Activated CD8-positive, alpha-beta T cell treated with anti-CD3 and anti-CD28 coated beads, Interleukin-2, amount 10 ng/mL, durations not matched to agents 7 days and 5 days (primary cell): ENCODE results near the gene MEGF8. TPM values are rescaled to one million over a fixed set of nuclear protein-coding genes. Genes with fewer than 3 reads are reported as not detected.
"Not testable (repeated sequence)": the region's sequence is repeated elsewhere in the genome, so short reads cannot be mapped to it uniquely, and the experiment has no call there.

Experiments
- ATAC-seq: fragments of 150-1000 bp; cut with Tn5 transposase; one replicate; pipeline ENCODE4 v1.10.0; 2021; ENCODE audit warnings: moderate library complexity
- CTCF ChIA-PET: fragments of 350-600 bp; sonication (Branson Sonifier 250); formaldehyde crosslinking; loops from one replicate; lab custom pipeline; 2021; ENCODE audit warnings: antibody characterized with exemption; lab: Charles Lee
- POLR2A ChIA-PET: fragments of 350-600 bp; sonication (Branson Sonifier 250); formaldehyde crosslinking; loops from one replicate; lab custom pipeline; 2021; ENCODE audit warnings: antibody characterized with exemption; lab: Charles Lee
- DNase-seq: peaks from one replicate; pipeline ENCODE4 v3.0.0-alpha.2; 2020
- H3K27ac Mint-ChIP-seq: one replicate; pipeline ENCODE4 v1.8.0; 2021; ENCODE audit warnings: mild to moderate bottlenecking, mixed read lengths
- H3K27me3 Mint-ChIP-seq: one replicate; pipeline ENCODE4 v1.8.0; 2021; ENCODE audit warnings: low read depth, mixed read lengths
- H3K36me3 Mint-ChIP-seq: one replicate; pipeline ENCODE4 v1.8.0; 2021; ENCODE audit warnings: low read depth, mixed read lengths
- H3K4me1 Mint-ChIP-seq: one replicate; pipeline ENCODE4 v1.8.0; 2021; ENCODE audit warnings: low read depth, mixed read lengths
- H3K4me3 Mint-ChIP-seq: one replicate; pipeline ENCODE4 v1.8.0; 2021; ENCODE audit warnings: mild to moderate bottlenecking, mixed read lengths
- H3K9me3 Mint-ChIP-seq: one replicate; pipeline ENCODE4 v1.8.0; 2022; ENCODE audit warnings: mixed read lengths; ENCODE audit not compliant: insufficient read depth
- total RNA-seq, 2 experiments: library from RNA; stranded (reverse); gene quantifications; one replicate each; pipeline ENCODE4 v1.2.3, GENCODE V29; 2021

The MEGF8 gene
- total RNA-seq, 2 experiments from 2014 or later, result 5.0 to 5.9 TPM

DNA sequence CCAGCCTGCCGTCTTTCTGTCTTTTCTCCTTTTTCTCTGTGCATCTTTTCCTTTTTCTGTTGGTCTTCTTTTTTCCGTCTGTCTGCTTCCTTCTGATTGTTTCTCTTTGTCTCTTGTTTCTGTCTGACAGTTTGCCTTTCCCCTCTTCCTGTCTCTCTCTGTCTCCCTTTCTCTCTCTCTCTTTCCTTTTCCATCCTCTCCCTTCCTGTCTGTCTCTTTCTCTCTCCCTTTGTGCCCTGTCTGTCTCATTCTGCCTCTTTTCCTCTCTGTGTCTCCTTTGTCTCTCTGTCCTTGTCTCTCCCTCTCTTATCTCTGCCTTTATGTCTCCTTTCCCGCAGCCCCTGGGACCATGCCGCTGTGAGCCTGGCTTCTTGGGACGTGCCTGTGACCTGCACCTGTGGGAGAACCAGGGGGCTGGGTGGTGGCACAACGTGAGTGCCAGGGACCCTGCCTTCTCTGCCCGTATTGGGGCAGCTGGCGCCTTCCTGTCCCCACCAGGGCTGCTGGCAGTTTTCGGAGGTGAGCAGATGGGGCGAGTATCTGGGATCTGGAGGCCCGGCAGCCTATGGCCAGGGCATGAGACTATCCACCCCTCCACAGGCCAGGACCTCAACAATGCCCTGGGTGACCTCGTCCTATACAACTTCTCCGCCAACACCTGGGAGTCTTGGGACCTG lies 9.4 kb downstream of the MEGF8 start:
- CTCF ChIA-PET, result no interaction called here
- Mint-ChIP-seq H3K4me1 (no peaks in the 10 kb centered on the region), H3K27ac (no peak overlapping the region), H3K36me3 (no peaks in the 10 kb centered on the region), H3K9me3 (no peaks in the 10 kb centered on the region), H3K27me3 (no peaks in the 10 kb centered on the region), H3K4me3 (no peak overlapping the region)
- DNase-seq (no peak), ATAC-seq (no peak)
- POLR2A ChIA-PET, result no interaction called here

DNA sequence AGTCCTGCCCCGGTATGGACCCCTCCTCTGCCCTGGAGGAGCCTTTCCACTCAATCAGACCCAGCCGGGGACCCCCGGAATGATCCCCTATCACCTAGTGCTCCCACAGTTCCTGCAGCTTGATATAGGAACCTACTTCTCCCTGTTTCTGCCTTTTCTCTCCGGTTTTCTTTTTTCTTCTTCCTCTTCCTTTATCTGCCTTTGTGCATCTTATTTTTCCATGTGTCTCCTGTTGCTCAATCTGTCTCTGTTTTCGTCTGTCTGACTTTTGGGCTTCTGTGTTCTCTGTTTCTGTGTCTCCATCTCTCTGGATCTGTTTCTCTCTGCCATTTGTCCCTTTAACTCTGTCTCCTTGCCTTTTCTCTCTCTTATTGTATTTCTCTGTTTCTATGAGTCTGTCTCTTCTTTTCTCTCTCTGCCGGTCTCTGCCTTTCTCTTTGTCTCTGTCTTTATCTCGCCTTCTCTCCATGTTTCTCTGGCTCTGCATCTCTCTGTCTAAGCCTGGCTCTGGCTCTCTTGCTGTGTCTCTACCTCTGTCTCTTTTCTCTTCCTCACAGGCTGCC lies 10.0 kb downstream of the MEGF8 start:
- ATAC-seq (no peak), DNase-seq (no peak)
- Mint-ChIP-seq H3K27ac (no peak overlapping the region), H3K4me1 (no peaks in the 10 kb centered on the region), H3K27me3 (no peaks in the 10 kb centered on the region), H3K9me3 (no peaks in the 10 kb centered on the region), H3K4me3 (no peak overlapping the region), H3K36me3 (no peaks in the 10 kb centered on the region)
- CTCF ChIA-PET, result no interaction called here
- POLR2A ChIA-PET, result no interaction called here

DNA sequence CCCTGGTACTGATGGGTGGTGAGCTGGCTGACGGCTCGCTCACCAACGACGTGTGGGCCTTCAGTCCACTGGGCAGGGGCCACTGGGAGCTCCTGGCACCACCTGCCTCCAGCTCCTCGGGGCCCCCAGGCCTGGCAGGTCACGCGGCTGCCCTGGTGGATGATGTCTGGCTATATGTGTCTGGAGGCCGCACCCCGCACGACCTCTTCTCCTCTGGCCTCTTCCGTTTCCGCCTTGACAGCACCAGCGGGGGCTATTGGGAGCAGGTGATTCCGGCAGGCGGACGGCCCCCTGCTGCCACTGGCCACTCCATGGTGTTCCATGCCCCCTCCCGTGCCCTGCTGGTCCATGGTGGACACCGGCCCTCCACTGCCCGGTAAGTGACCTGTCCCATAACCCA lies 10.5 kb downstream of the MEGF8 start:
- Mint-ChIP-seq H3K9me3 (no peaks in the 10 kb centered on the region), H3K4me1 (no peaks in the 10 kb centered on the region), H3K36me3 (no peaks in the 10 kb centered on the region), H3K4me3 (no peak overlapping the region), H3K27ac (no peak overlapping the region), H3K27me3 (no peaks in the 10 kb centered on the region)
- ChIA-PET POLR2A (no interaction called here), CTCF (no interaction called here)
- DNase-seq, result no peak
- ATAC-seq, result no peak

DNA sequence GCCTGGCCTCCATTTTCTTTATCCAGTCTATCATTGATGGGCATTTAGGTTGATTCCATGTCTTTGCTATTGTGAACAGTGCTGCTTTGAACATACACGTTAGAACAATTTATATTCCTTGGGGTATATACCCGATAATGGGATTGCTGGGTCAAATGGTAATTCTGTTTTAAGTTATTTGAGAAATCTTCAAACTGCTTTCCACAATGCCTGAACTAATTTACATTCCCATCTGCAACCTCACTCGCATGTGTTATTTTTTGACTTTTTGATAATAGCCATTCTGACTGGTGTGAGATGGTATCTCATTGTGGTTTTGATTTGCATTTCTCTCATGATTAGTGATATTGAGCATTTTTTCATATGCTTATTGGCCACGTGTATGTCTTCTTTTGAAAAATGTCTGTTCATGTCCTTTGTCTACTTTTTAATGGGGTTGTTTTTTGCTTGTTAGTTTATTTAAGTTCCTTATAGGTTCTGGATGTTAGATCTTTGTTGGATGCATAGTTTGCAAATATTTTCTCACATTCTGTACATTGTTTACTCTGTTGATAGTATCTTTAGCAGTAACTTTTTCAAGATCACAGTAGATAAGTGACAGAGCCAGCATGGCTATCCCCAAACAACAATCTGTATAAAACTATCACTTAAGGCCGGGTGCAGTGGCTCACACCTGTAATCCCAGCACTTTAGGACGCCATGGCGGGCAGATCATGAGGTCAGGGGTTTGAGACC lies 13.9 kb downstream of the MEGF8 start:
- H3K9me3 Mint-ChIP-seq, CTCF ChIA-PET, DNase-seq, POLR2A ChIA-PET, H3K27ac Mint-ChIP-seq, H3K4me3 Mint-ChIP-seq, H3K36me3 Mint-ChIP-seq, ATAC-seq, H3K4me1 Mint-ChIP-seq, H3K27me3 Mint-ChIP-seq: not testable (repeated sequence)

DNA sequence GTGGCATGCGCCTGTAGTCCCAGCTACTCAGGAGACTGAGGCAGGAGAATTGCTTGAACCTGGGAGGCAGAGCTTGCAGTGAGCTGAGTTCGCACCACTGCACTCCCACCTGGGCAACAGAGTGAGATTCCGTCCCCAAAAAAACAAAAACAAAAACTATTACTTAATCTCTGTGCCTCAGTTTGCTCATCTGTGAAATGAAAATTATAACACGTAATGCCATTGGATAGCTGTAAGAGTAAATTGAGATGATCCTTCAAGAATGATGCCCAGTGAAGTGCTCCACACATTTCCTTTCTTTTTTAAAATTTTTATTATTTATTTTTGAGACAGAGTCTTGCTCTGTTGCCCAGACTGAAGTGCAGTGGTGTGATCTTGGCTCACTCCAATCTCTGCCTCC lies 14.5 kb downstream of the MEGF8 start:
- POLR2A ChIA-PET, ATAC-seq: not testable (repeated sequence)

DNA sequence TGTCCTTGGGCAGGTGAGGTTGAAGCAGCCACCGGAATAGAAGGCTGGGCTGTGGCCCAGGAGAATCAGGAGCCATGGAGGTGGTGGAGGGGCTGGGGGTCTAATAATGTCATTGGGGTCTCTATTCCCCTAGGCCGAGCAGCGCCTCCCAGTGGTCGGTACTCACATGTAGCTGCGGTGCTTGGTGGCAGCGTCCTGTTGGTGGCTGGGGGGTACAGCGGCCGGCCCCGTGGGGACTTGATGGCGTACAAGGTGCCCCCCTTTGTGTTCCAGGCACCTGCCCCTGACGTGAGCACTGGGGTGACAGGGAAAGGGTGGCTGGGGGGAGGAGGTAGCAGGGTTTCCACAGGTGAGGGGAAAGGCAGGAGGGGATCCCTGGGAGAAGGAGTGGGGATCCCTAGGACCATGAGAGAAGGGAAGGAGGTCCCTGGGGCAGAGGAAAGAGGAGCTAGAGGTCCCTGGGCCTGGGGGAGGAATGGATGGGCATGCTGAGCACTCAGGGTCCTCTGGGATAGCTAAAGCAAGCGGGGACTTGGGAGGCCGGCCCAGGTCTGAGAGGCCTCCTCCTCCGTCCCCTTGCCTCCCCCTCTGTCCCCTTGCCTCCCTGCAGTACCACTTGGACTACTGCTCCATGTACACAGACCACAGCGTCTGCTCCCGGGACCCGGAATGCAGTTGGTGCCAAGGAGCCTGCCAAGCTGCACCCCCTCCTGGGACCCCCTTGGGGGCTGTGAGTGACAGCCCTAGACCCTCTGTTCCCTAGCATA lies 18.1 kb downstream of the MEGF8 start:
- DNase-seq, result no peak
- Mint-ChIP-seq H3K27ac (no peak overlapping the region), H3K4me3 (no peak overlapping the region), H3K4me1 (no peaks in the 10 kb centered on the region), H3K36me3 (no peaks in the 10 kb centered on the region), H3K27me3 (no peaks in the 10 kb centered on the region), H3K9me3 (no peaks in the 10 kb centered on the region)
- ATAC-seq, result no peak
- POLR2A ChIA-PET, result no interaction called here
- CTCF ChIA-PET, result interaction anchor here (0.7 kb wide), 1 partner anchor 11 kb away, joined by 3 read pairs; no protein-coding TSS in a partner anchor

More for the DNA sequence above, 14.5 kb downstream of the MEGF8 start:
- H3K4me1 Mint-ChIP-seq, H3K27ac Mint-ChIP-seq, H3K9me3 Mint-ChIP-seq, H3K36me3 Mint-ChIP-seq, DNase-seq, H3K27me3 Mint-ChIP-seq, CTCF ChIA-PET, H3K4me3 Mint-ChIP-seq: not testable (repeated sequence)

DNA sequence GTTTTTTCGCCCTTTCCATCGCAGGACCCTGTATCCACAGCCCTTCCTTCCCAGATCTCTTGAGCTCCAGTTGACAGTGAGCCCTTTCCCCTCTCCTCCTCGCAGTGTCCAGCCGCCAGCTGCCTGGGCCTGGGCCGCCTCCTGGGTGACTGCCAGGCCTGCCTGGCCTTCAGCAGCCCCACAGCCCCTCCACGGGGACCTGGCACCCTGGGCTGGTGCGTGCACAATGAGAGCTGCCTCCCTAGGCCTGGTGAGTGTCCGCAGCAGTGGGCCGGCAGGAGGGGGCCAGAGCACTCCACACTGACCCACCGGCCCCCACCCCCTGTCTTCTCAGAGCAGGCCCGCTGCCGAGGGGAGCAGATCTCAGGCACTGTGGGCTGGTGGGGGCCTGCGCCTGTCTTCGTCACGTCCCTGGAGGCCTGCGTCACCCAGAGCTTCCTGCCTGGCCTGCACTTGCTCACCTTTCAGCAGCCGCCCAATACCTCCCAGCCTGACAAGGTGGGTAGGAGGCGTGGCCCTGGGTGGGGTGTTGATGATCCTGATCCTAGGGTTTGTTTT lies 19.0 kb downstream of the MEGF8 start:
- no peaks in the 10 kb centered on the region for H3K27me3 Mint-ChIP-seq
- no peak overlapping the region for H3K27ac Mint-ChIP-seq
- no peaks in the 10 kb centered on the region for H3K4me1 Mint-ChIP-seq
- no peak overlapping the region for H3K4me3 Mint-ChIP-seq
- ChIA-PET CTCF (no interaction called here), POLR2A (interaction anchor here (0.6 kb wide), 1 partner anchor 42 kb away, joined by 5 read pairs; no protein-coding TSS in a partner anchor)
- no peaks in the 10 kb centered on the region for H3K9me3 Mint-ChIP-seq
- no peaks in the 10 kb centered on the region for H3K36me3 Mint-ChIP-seq
- no peak for DNase-seq
- no peak for ATAC-seq

DNA sequence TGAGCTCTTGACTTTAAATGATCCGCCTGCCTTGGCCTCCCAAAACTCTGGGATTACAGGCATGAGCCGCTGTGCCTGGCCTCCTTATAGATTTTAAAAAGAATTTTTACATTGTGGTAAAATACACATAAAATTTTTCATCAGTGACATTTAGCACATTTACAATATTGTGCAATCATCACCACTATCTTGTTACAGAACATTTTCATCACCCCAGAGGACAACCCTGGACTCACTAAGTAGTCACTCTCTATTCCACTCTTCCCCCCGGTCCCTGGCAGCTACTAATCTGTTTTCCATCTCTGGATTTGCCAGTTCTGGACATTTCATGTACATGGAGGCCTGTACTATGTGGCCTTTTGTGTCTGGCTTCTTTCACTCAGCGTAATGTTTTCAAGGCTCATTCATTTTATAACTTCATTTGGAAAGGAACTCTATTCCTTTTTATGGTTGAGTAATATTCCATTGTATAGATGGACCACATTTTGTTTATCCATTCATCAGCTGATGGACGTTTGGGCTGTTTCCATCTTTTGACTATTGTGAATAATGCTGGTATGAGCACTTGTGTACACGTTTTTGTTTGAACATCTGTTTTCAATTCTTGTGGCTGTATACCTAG lies 19.9 kb downstream of the MEGF8 start:
- Mint-ChIP-seq H3K4me3 (no peak overlapping the region), H3K27me3 (no peaks in the 10 kb centered on the region), H3K9me3 (no peaks in the 10 kb centered on the region), H3K4me1 (no peaks in the 10 kb centered on the region), H3K27ac (no peak overlapping the region), H3K36me3 (no peaks in the 10 kb centered on the region)
- ChIA-PET POLR2A (interaction anchor here (0.6 kb wide), 1 partner anchor 41 kb away, joined by 5 read pairs; no protein-coding TSS in a partner anchor), CTCF (no interaction called here)
- ATAC-seq (no peak), DNase-seq (no peak)

DNA sequence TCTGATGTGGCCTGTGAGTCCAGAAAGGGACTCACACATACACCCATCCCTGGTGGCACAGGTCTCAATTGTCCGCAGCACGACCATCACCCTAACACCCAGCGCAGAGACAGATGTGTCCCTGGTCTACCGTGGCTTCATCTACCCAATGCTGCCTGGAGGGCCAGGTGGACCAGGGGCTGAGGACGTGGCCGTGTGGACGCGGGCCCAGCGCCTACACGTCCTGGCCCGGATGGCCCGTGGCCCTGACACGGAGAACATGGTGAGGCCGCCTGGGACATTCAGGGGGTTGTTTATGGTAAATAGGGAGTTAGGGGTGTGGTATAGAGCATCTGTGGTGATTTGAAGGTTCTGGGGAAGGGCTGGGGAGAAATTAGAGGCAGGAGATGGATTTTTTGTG lies 22.8 kb downstream of the MEGF8 start:
- ATAC-seq, result no peak
- Mint-ChIP-seq H3K27ac (no peak overlapping the region), H3K9me3 (no peaks in the 10 kb centered on the region), H3K27me3 (no peaks in the 10 kb centered on the region), H3K36me3 (no peaks in the 10 kb centered on the region), H3K4me3 (no peak overlapping the region), H3K4me1 (no peaks in the 10 kb centered on the region)
- no peak for DNase-seq
- POLR2A ChIA-PET, result no interaction called here
- CTCF ChIA-PET, result no interaction called here

DNA sequence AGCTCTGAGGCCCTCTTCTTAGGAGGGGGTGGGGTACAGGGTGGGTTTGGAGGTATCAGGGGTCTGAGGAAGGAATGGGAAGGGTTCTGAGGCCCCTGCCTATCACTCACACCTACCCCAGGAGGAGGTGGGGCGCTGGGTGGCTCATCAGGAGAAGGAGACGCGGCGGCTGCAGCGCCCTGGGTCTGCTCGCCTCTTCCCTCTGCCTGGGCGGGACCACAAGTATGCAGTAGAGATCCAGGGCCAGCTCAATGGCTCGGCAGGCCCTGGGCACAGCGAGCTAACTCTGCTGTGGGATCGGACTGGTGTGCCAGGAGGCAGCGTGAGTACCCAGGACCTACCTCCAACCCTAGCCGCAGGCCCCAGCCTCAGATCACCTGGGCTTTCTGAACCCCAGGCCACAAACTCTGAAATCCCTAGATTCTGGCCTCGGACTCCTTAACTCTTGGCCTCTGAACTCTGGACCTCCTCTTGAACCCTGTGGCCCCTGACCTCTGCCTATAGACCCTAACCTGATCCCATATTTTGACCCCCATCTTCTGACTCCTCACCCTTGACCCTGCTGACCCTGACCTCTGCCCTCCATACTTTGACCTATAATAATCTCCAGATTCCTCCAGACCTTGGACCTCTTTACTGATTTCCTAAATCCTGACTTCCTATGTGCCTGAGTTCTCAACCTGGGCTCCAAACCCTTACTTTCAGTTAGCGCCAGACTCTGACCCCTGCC lies 24.1 kb downstream of the MEGF8 start:
- Mint-ChIP-seq H3K4me1 (no peaks in the 10 kb centered on the region), H3K4me3 (no peak overlapping the region), H3K36me3 (no peaks in the 10 kb centered on the region), H3K9me3 (no peaks in the 10 kb centered on the region), H3K27me3 (no peaks in the 10 kb centered on the region), H3K27ac (no peak overlapping the region)
- CTCF ChIA-PET, result no interaction called here
- ATAC-seq (no peak), DNase-seq (no peak)
- POLR2A ChIA-PET, result no interaction called here

DNA sequence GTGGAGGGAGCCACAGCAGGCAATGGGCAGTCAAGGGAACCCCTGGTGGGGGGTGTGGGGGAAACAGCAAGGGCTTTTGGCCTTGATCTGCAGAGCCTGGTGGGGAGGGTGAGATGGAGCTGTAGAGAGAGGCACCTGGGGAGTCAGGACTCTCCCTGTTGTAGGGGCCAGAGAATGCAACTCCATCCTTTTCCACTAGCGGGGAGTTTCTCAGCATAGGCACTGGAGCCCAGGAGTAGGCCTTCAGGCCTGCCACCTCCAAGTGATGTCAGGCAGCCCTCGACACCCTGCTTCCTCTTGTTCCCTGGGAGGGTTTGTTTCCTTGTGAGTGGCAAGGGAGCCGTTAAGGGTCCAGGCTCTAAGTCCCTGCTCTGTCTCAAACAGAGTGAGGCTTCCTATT lies 25.0 kb downstream of the MEGF8 start:
- Mint-ChIP-seq H3K27me3 (no peaks in the 10 kb centered on the region), H3K4me3 (no peak overlapping the region), H3K4me1 (no peaks in the 10 kb centered on the region), H3K27ac (no peak overlapping the region), H3K9me3 (no peaks in the 10 kb centered on the region), H3K36me3 (no peaks in the 10 kb centered on the region)
- POLR2A ChIA-PET, result no interaction called here
- DNase-seq (no peak), ATAC-seq (no peak)
- CTCF ChIA-PET, result no interaction called here
